Uterus (tissue), 2 donors: ENCODE data around the gene AVPI1.

Experiments used
- POLR2A ChIP-seq, 2 donors: fragments of 450-650 bp; IDR thresholded peaks; one replicate each; pipeline ENCODE4 v1.6.1; 2016; ENCODE audit warnings: antibody characterized with exemption in 2 of 2, mild to moderate bottlenecking in 1 of 2, moderate library complexity in 1 of 2
- TF ChIP-seq, protein P1 (sequence below), 4 experiments: fragments of 200-600 bp in 2 of 4; fragments of 450-650 bp in 2 of 4; sonication (generic) in 2 of 4; IDR thresholded peaks; one replicate each; pipeline ENCODE4 v1.5.1; 2016 to 2019; ENCODE audit warnings: antibody characterized with exemption in 4 of 4, mild to moderate bottlenecking in 2 of 4, moderate library complexity in 1 of 4

- TF ChIP-seq, protein P1, sequence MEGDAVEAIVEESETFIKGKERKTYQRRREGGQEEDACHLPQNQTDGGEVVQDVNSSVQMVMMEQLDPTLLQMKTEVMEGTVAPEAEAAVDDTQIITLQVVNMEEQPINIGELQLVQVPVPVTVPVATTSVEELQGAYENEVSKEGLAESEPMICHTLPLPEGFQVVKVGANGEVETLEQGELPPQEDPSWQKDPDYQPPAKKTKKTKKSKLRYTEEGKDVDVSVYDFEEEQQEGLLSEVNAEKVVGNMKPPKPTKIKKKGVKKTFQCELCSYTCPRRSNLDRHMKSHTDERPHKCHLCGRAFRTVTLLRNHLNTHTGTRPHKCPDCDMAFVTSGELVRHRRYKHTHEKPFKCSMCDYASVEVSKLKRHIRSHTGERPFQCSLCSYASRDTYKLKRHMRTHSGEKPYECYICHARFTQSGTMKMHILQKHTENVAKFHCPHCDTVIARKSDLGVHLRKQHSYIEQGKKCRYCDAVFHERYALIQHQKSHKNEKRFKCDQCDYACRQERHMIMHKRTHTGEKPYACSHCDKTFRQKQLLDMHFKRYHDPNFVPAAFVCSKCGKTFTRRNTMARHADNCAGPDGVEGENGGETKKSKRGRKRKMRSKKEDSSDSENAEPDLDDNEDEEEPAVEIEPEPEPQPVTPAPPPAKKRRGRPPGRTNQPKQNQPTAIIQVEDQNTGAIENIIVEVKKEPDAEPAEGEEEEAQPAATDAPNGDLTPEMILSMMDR (IDR thresholded peaks at IDR 0.05): no peak
- no peak for TF ChIP-seq POLR2A (IDR thresholded peaks at IDR 0.05)
Observed at GRCh38 chr10:97690133-97690532, 3.1 kb upstream of the AVPI1 start.
